IPS DF 4.7 (cell line): ENCODE measurements around the gene SPRR4.

ENCODE experiments used
- DNase-seq: peaks from one replicate; pipeline ENCODE4 v3.0.0-alpha.2; 2013; ENCODE audit warnings: low spot score; ENCODE audit errors: extremely low read depth

SPRR4 gene

GRCh38 chr1:152970495-152970894, at the start of gene SPRR4:
Gene SPRR4 (plus strand): TSS chr1:152970648. CDS start chr1:152971891, 1,243 bp downstream.
- DNase-seq, result no peak

GRCh38 chr1:152924191-152924590, 46.3 kb upstream of the SPRR4 start:
- DNase-seq, result no peak

GRCh38 chr1:152926091-152926490, 44.4 kb upstream of the SPRR4 start:
- DNase-seq, result no peak

GRCh38 chr1:152928671-152929070, 41.8 kb upstream of the SPRR4 start:
- no peak for DNase-seq

GRCh38 chr1:152932170-152932811, 38.2 kb upstream of the SPRR4 start:
- no peak for DNase-seq

- no peak for DNase-seq
These were observed 37.3 kb upstream of the SPRR4 start for GRCh38 chr1:152933196-152933595.

GRCh38 chr1:152940614-152941013, 29.8 kb upstream of the SPRR4 start:
- no peak for DNase-seq

- no peak for DNase-seq
These were observed 29.3 kb upstream of the SPRR4 start for GRCh38 chr1:152941037-152941711.

- DNase-seq, result no peak
These were observed 28.3 kb upstream of the SPRR4 start for GRCh38 chr1:152942161-152942560.

GRCh38 chr1:152946248-152946647, 24.2 kb upstream of the SPRR4 start:
- no peak for DNase-seq

GRCh38 chr1:152946651-152947256, 23.7 kb upstream of the SPRR4 start, which contains the start of gene SPRR5:
Gene SPRR5 (plus strand): TSS chr1:152947206. CDS start chr1:152948555, 1,349 bp downstream.
- no peak for DNase-seq

- DNase-seq, result no peak
These were observed 18.7 kb upstream of the SPRR4 start for GRCh38 chr1:152951711-152952110.

- no peak for DNase-seq
These were observed 16.7 kb upstream of the SPRR4 start for GRCh38 chr1:152953761-152954160.

GRCh38 chr1:152954436-152954835, 16.0 kb upstream of the SPRR4 start:
- DNase-seq, result no peak

- no peak for DNase-seq
These were observed 12.9 kb upstream of the SPRR4 start for GRCh38 chr1:152957561-152957960.

- DNase-seq, result no peak
These were observed 11.2 kb upstream of the SPRR4 start for GRCh38 chr1:152959273-152959672.

GRCh38 chr1:152959801-152960451, 10.5 kb upstream of the SPRR4 start:
- DNase-seq, result no peak

GRCh38 chr1:152960452-152961044, 9.9 kb upstream of the SPRR4 start:
- DNase-seq, result peak; percentile 19

- no peak for DNase-seq
These were observed 9.1 kb upstream of the SPRR4 start for GRCh38 chr1:152961226-152961891.

GRCh38 chr1:152962876-152963415, 7.5 kb upstream of the SPRR4 start:
- DNase-seq, result no peak

- DNase-seq, result no peak
These were observed 5.9 kb upstream of the SPRR4 start for GRCh38 chr1:152964536-152964935.
